PFSK-1 (cell line): ENCODE measurements around the gene ARR3.

Experiments
- FOXP2 ChIP-seq: optimal IDR thresholded peaks from 2 replicates; pipeline ENCODE3; 2011; ENCODE audit warnings: borderline replicate concordance, control low read depth, inconsistent platforms; ENCODE audit not compliant: insufficient read depth; ENCODE audit errors: extremely low read length, extremely low read depth
- POLR2AphosphoS5 ChIP-seq: IDR thresholded peaks from 2 replicates; pipeline ENCODE4 v1.6.1; 2012; ENCODE audit warnings: low read depth, mild to moderate bottlenecking, control low read depth, low read length, moderate library complexity
- REST ChIP-seq, 2 experiments: IDR thresholded peaks; 2 replicates each; pipeline versions ENCODE4 v1.6.1 to v1.8.0; 2011 to 2012; ENCODE audit warnings: low read depth in 2 of 2, low read length in 2 of 2, control low read depth in 1 of 2, inconsistent platforms in 1 of 2, mild to moderate bottlenecking in 1 of 2, moderate library complexity in 1 of 2; ENCODE audit not compliant: insufficient read depth in 1 of 2
- SIN3A ChIP-seq: IDR thresholded peaks from 2 replicates; pipeline ENCODE4 v1.6.1; 2012; ENCODE audit warnings: mild to moderate bottlenecking, low read length, moderate library complexity, borderline replicate concordance; ENCODE audit not compliant: insufficient read depth
- TAF1 ChIP-seq: IDR thresholded peaks from 2 replicates; pipeline ENCODE4 v1.6.1; 2012; ENCODE audit warnings: low read length, control low read depth, borderline replicate concordance; ENCODE audit not compliant: insufficient read depth

- TF ChIP-seq POLR2AphosphoS5, result no peak
- no peak for TF ChIP-seq TAF1
- no peak for TF ChIP-seq SIN3A
- TF ChIP-seq REST (IDR thresholded peaks at IDR 0.05; ENCODE audit: insufficient read depth in 1 of 2, low read depth in 2 of 2, low read length in 2 of 2), result no peak
- no peak for TF ChIP-seq FOXP2
Observed at GRCh38 chrX:70231666-70232065, 36.5 kb upstream of the ARR3 start.
